GM21619 (cell line): Measurements from ENCODE around the gene THRB.

Experiments used
- ATAC-seq: cut with Tn5 transposase; IDR thresholded peaks from one replicate; pipeline ENCODE4 v1.9.1; 2021; ENCODE audit not compliant: unreplicated experiment

THRB gene

GRCh38 chr3:24316887-24317383 lies 177.7 kb downstream of the THRB start:
- no peak for ATAC-seq

- ATAC-seq, result no peak
Observed at GRCh38 chr3:24315971-24316370, 178.7 kb downstream of the THRB start.

GRCh38 chr3:24315356-24315755 lies 179.3 kb downstream of the THRB start:
- no peak for ATAC-seq

DNA sequence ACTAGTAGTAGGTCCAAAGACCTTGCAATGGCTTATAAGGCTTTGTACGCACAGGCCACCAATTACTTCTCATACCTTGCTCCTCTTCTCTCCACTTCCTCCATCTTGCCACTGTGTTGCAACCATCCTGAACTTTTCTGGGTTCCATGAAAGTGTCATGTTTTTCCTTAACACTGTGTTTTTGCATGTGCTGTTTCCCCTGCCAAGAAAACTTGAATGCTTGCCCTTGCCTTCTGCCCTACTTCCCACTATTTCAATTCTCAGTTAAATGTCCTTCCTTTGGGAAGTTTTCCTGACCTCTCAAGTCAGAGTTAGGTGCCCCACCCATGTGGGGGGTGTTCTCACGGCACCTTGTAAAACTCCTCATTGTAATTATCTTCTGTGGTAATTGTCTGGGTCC lies 182.8 kb downstream of the THRB start:
- no peak for ATAC-seq

DNA sequence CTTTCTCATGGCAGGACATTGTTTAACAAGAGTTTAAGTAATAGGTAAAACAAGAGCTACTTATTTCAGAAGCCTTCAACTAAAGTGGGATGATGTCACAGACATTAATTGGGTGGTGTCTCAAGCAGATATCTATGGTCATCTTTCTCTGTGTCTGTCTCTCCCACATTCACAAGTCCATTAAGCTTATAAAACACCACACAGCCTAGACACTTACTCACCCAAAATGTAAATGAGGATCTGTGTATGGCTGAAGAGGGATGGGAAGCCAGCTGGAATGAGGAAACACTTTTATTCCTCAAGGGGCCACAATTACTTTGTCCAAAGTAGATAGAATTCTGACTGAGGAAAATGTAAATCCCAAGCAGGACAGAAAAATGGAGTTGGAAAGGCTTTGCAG lies 183.8 kb downstream of the THRB start:
- no peak for ATAC-seq

GRCh38 chr3:24306518-24306917 lies 188.1 kb downstream of the THRB start:
- ATAC-seq, result no peak

- ATAC-seq, result no peak
Observed at GRCh38 chr3:24305795-24306467, 188.7 kb downstream of the THRB start.

DNA sequence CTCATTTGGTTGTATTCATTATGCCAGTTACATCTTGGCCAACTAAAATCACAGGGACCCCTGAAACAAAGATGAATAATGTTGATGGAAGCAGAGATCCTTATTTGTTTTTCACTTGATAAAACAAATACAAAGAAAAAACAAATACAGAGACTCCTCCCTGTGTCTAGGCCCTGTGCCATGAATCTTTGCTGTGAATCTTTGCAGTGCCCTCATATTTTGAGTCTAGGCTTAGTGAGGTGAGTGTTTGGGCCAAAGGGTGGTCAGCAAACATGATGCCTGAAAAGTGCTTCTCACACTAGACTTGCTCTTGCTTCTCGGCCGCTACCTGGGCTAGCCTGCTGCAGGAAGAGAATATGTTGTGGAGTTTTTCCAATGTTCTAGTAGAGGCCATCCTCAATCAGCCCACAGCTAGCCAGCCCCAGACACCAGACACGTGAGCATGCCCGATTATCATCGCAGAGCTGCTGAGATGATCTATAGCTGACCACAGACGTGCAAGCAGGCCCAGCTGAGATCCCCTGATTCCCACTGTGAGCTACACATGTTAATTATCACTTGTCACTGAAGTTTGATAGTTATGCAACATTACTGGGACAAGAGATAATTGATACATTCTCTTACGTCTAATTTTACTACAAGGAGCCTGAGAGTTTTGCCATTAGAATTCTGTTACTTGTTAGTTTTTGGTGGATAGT lies 191.4 kb downstream of the THRB start:
- no peak for ATAC-seq

DNA sequence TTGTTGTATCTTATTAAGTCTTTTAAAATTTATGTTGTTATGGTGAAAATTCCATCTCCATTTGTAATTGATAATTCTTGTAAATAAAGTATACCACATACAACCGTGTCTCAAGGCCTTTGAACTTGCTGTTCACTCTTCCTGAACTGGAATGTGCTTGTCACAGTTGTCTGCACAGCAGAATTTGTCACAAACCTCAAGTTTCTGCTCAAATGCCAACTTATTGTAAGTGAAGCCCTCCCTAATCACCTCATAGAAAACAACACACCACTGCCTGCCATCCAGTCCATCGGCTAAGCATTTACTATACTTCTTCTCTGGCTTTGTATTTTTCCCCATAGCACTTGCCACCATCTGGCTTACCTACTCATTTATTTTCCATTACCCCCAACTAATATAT lies 192.3 kb downstream of the THRB start:
- ATAC-seq, result no peak

DNA sequence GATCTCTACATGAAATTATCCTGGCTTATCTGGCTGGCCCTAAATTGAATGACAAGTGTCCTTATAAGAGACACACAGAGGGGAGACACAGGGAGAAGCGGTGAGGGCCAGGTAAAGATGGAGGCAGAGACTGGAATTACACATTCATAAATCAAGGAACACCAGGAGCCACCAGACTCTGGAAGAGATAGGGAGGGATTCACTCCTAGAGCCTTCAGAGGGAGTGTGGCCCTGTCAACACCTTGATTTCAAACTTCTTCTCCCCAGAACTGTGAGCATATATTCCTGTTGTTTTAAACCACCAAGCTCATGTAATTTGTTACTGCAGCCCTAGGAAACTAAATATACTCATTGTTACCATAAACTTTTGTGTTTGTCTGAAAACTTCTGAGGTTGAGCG lies 193.7 kb downstream of the THRB start:
- no peak for ATAC-seq

DNA sequence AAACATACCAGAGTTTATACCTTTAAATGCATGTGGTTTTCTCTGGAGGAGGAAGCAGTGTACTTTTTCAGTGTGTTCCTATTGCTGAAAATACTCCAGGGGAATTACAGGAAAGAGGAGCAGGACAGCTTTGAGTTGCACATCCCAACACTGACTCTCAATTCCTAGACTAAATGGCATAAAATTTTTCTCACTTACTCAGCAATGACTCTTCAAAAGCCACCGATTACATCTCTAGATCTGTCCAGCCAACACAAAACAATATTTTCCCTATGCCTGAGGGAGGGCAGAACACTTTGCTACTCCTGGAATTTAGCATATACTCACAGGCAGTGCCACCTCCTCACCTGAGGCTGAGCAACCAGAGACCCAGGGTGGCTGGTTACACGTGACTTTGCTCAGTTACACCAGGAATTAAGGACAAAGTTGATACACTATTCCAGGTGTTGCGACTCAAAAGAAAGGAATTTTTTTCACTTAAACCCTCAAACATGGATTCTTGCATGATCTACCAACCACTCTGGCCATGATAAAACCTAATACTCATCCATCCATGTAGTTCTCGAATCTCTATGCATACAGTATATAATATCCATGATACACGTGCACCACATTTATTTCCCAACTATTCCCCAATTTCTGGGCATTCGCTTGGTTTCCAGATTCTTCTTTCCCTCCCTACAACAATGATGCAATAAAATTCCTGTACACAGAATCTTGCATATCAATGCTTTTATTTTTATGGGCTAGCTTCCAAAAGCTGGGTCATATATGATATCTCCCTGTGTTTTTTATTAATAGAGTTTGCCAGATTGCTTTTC lies 194.6 kb downstream of the THRB start:
- ATAC-seq, result no peak

DNA sequence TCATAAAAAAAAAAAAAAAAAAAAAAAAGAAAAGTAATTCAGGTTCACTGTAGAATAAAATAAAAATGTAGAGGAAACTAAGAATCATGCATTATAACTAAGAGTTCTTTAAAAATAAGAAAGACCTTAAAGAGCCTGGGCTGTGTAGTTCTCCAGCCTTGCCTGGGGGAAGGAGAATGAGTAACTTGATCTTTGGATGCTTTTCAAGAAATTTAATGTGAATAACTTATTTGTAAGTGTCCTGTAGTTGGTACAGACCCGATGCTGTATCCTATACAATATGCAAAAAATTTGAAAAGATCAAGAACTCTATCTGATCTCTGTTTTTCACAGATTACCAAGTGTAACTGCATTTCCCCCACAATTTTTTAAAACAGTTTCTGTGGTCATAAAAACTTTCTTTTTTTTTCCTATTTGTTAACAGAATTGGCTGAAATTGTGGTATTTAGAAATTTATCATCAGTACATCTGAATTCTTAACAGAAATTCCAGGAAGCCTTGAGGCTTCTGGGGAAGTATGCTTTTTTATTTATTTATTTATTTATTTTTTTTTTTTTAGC lies 195.3 kb downstream of the THRB start:
- ATAC-seq, result no peak

- ATAC-seq, result no peak
Observed at GRCh38 chr3:24296441-24297205, 198.0 kb downstream of the THRB start.

GRCh38 chr3:24294150-24294549 lies 200.5 kb downstream of the THRB start:
- no peak for ATAC-seq

DNA sequence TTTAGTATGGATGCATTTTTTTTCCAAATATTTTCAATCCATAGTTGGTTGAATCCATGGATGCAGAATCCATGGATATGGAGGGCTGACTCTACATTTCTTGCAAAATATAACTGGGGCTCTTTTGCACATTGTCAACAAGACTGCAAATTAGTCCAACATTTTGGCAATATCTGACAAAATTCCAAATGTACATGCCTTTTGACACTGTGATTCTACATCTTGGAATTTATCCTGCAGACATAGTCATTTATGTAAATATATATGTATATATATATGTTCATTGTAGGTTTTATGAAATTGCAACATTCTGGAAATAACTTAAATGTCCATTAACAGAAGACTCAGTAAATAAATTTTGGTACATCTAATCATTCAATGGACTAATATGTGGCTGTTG lies 203.0 kb downstream of the THRB start:
- no peak for ATAC-seq

DNA sequence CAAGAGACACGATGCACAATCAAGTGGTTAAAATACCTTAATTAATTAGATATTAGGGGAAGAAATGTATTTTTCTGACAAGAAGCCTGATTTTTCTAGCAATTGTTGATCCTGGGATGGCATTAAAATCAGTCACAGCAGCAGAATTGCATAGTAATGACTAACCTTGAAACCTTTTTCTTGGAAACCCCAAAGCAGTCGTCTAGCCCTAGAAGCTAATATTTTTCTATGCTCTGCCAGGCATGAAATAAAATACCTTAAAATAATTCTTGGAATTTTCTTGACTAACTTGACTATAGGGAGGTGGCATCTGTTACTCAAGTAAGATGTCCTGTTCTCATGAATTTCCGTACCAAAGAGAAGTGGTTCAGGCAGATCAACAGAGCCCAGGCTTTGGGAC lies 204.1 kb downstream of the THRB start:
- no peak for ATAC-seq

DNA sequence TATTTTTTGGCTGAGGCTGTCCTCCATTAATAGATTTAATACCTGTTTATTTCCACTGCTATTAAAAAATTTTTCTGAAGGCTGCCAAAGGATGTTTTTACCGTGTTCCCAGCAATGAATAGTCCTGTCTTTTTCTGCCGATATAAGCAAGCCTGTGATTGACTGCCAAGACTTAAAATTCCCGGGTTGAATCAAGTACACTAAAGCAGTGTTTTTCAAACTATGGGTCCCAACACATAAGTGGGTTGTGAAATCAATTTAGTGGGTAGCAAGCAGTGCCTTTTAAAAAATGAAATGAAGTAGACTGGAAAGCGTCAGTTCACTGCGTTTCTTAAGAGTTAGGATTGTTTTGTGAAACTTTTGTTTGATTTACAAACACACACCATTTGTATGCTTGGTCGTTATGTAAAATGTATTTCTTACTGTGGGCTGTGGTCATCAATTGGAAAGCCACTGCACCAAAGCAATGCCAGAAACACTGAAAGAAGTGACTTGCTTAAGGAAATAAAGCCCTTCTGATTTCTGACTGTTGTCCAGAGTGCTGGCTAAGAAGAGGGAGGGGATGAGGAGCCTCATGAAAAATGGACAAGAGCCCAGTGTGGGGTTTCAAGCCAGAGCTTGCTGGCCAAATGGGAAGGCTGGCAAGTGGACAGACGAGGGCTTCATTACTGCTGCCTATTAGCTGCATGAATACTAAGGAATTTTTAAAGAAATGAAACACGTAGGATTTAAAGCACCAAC lies 206.0 kb downstream of the THRB start:
- no peak for ATAC-seq

- ATAC-seq, result no peak
Observed at GRCh38 chr3:24287755-24288450, 206.7 kb downstream of the THRB start.

- ATAC-seq, result no peak
Observed at GRCh38 chr3:24286405-24286804, 208.2 kb downstream of the THRB start.
